Measurements from ENCODE around the gene CREB3L4. TPM values are rescaled to one million over a fixed set of nuclear protein-coding genes. Genes with fewer than 3 reads are reported as not detected.
A peak's percentile ranks its signal among the peaks of the same experiment; 100 is the strongest.

Gene CREB3L4
- 36.6 and 41.7 TPM in 2 replicates for total RNA-seq
- long read RNA-seq, transcript CREB3L4-202 (10 exons, 1,496 nt), result minor isoform, 5 of 120 reads
- long read RNA-seq, transcript CREB3L4-205 (10 exons, 1,752 nt), result major isoform, 27 of 120 reads
- long read RNA-seq, transcript CREB3L4-204 (10 exons, 1,557 nt), result minor isoform, 6 of 120 reads
- long read RNA-seq, transcript CREB3L4-201 (10 exons, 1,750 nt), result minor isoform, 18 of 120 reads
- long read RNA-seq, partial matches to known transcripts, result 1 of 120 reads
- long read RNA-seq, other reads (novel, unspliced or antisense), result 63 of 120 reads

- DNase-seq (ENCODE audit: low spot score, unreplicated experiment), result peak; percentile 86
- peak; percentile 49 for TF ChIP-seq CTCF (IDR thresholded peaks at IDR 0.05; ENCODE audit: unreplicated experiment)
- Mint-ChIP-seq H3K27me3 (no peaks in the 10 kb centered on the region), H3K4me1 (ENCODE audit: low read depth) (peaks cover 35% of the 10 kb centered on the region), H3K9me3 (ENCODE audit: low read depth) (no peaks in the 10 kb centered on the region), H3K27ac (peak within 1 kb of the TSS; percentile 96), H3K4me3 (ENCODE audit: low read depth) (peak within 1 kb of the TSS; percentile 78), H3K36me3 (ENCODE audit: insufficient read depth) (no peaks in the 10 kb centered on the region)
Observed at GRCh38 chr1:153967107-153967999, at the start of gene CREB3L4. Gene CREB3L4, plus strand, starts transcription at chr1:153967902. Its CDS starts 624 bp downstream, at chr1:153968526.

GRCh38 chr1:153919876-153920852 is 47.5 kb upstream of the CREB3L4 start:
- Mint-ChIP-seq H3K36me3 (ENCODE audit: insufficient read depth) (no peaks in the 10 kb centered on the region), H3K4me1 (ENCODE audit: low read depth) (peaks cover 25% of the 10 kb centered on the region), H3K27me3 (no peaks in the 10 kb centered on the region), H3K27ac (peak overlapping the region; percentile 72), H3K9me3 (ENCODE audit: low read depth) (no peaks in the 10 kb centered on the region), H3K4me3 (ENCODE audit: low read depth) (peak overlapping the region; percentile 86)
- TF ChIP-seq CTCF (IDR thresholded peaks at IDR 0.05; ENCODE audit: unreplicated experiment), result peak; percentile 12
- no peak for DNase-seq (ENCODE audit: low spot score, unreplicated experiment)

GRCh38 chr1:153921080-153921802 is 46.5 kb upstream of the CREB3L4 start:
- Mint-ChIP-seq H3K9me3 (ENCODE audit: low read depth) (no peaks in the 10 kb centered on the region), H3K36me3 (ENCODE audit: insufficient read depth) (no peaks in the 10 kb centered on the region), H3K4me1 (ENCODE audit: low read depth) (peaks cover 25% of the 10 kb centered on the region), H3K4me3 (ENCODE audit: low read depth) (peak overlapping the region; percentile 86), H3K27ac (peak overlapping the region; percentile 89), H3K27me3 (no peaks in the 10 kb centered on the region)
- no peak for TF ChIP-seq CTCF (IDR thresholded peaks at IDR 0.05; ENCODE audit: unreplicated experiment)
- DNase-seq (ENCODE audit: low spot score, unreplicated experiment), result no peak

GRCh38 chr1:153921803-153922075 is 46.0 kb upstream of the CREB3L4 start:
- peaks cover 25% of the 10 kb centered on the region for H3K4me1 Mint-ChIP-seq (ENCODE audit: low read depth)
- peak overlapping the region; percentile 89 for H3K27ac Mint-ChIP-seq
- no peaks in the 10 kb centered on the region for H3K9me3 Mint-ChIP-seq (ENCODE audit: low read depth)
- no peak for TF ChIP-seq CTCF (IDR thresholded peaks at IDR 0.05; ENCODE audit: unreplicated experiment)
- H3K36me3 Mint-ChIP-seq (ENCODE audit: insufficient read depth), result no peaks in the 10 kb centered on the region
- peak overlapping the region; percentile 86 for H3K4me3 Mint-ChIP-seq (ENCODE audit: low read depth)
- no peaks in the 10 kb centered on the region for H3K27me3 Mint-ChIP-seq
- DNase-seq (ENCODE audit: low spot score, unreplicated experiment), result no peak

Data from progenitor cell of endocrine pancreas (in vitro differentiated cells).